Measurements from ENCODE around the gene PDZD7. TPM values are rescaled to one million over a fixed set of nuclear protein-coding genes. Genes with fewer than 3 reads are reported as not detected.

The PDZD7 gene
- polyA plus RNA-seq, 1 donor from 2014 or later = 1.5 TPM

DNA sequence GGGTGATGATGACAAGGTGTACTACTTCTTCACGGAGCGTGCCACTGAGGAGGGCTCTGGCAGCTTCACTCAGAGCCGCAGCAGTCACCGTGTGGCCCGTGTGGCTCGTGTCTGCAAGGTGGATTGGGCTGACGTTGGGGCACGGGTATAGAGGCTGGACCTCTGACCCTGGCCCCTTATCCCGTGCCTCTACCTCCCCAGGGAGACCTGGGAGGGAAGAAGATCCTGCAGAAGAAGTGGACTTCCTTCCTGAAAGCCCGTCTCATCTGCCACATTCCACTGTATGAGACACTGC lies 52.1 kb downstream of the PDZD7 start:
- Histone ChIP-seq H3F3A (ENCODE audit: insufficient read depth, low read length, poor library complexity, severe bottlenecking) (no peaks in the 10 kb centered on the region), H3K36me3 (ENCODE audit: insufficient read depth, low read length) (no peaks in the 10 kb centered on the region), H3K27ac (ENCODE audit: low read length) (no peak overlapping the region), H3K79me2 (replicated peaks; ENCODE audit: insufficient read depth, low read length) (no peaks in the 10 kb centered on the region), H3K4me2 (ENCODE audit: low read length) (no peak overlapping the region), H3K27me3 (ENCODE audit: insufficient read depth, low read depth, low read length) (no peaks in the 10 kb centered on the region), H3K9me3 (ENCODE audit: low read length) (no peaks in the 10 kb centered on the region), H2AFZ (ENCODE audit: low read depth, low read length) (no peak overlapping the region), H3K9ac (ENCODE audit: low read length) (no peak overlapping the region), H3K9me2 (ENCODE audit: insufficient read depth, low read length) (no peaks in the 10 kb centered on the region), H4K20me1 (ENCODE audit: insufficient read depth) (no peaks in the 10 kb centered on the region), H3K4me3 (ENCODE audit: low read length) (no peak overlapping the region)
- TF ChIP-seq MXI1 (conservative IDR thresholded peaks at IDR 0.05; ENCODE audit: poor library complexity, severe bottlenecking) (no peak), EP300 (conservative IDR thresholded peaks at IDR 0.05; ENCODE audit: poor library complexity, severe bottlenecking) (no peak), TAF1 (IDR thresholded peaks at IDR 0.05; ENCODE audit: low read depth) (no peak)

DNA sequence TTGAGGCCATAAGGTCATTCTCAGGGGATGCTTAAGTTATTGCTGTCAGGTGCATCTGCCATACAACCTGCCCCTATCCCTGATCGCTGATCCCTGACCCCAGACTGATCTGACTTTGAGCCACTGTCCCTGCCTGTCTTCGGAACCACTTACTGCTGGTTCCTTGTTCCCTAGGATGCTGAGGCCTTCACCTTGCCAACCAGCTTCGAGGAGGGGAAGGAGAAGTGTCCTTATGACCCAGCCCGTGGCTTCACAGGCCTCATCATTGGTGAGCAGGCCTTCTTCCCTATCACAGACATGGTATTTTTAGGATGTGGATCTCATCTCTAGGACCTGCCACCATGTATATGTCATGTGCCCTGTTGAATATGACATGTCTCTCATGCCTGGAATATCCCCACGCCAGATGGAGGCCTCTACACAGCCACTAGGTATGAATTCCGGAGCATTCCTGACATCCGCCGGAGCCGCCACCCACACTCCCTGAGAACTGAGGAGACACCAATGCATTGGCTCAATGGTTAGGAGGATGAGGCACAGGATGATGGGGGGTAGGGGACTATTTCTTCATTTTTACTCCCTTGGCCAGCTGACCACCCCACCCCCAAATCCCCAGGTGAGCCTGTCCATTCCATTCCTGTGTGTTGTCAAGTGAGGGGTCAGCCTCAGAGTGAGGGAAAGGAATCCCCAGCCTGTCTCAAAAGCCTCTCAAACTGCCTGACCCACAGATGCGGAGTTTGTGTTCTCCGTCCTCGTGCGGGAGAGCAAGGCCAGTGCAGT lies 52.6 kb downstream of the PDZD7 start:
- H3K4me2 ChIP-seq (ENCODE audit: low read length) = no peak overlapping the region
- H3K9ac ChIP-seq (ENCODE audit: low read length) = no peak overlapping the region
- H3K9me2 ChIP-seq (ENCODE audit: insufficient read depth, low read length) = no peaks in the 10 kb centered on the region
- no peak overlapping the region for H3K4me3 ChIP-seq (ENCODE audit: low read length)
- no peak overlapping the region for H2AFZ ChIP-seq (ENCODE audit: low read depth, low read length)
- H3K9me3 ChIP-seq (ENCODE audit: low read length) = no peaks in the 10 kb centered on the region
- no peaks in the 10 kb centered on the region for H3K36me3 ChIP-seq (ENCODE audit: insufficient read depth, low read length)
- TF ChIP-seq SMC3 (conservative IDR thresholded peaks at IDR 0.05; ENCODE audit: poor library complexity) = no peak
- TF ChIP-seq MXI1 (conservative IDR thresholded peaks at IDR 0.05; ENCODE audit: poor library complexity, severe bottlenecking) = no peak
- TF ChIP-seq RAD21 (conservative IDR thresholded peaks at IDR 0.05) = no peak
- H3F3A ChIP-seq (ENCODE audit: insufficient read depth, low read length, poor library complexity, severe bottlenecking) = no peaks in the 10 kb centered on the region
- no peak overlapping the region for H3K27ac ChIP-seq (ENCODE audit: low read length)
- no peaks in the 10 kb centered on the region for H3K27me3 ChIP-seq (ENCODE audit: insufficient read depth, low read depth, low read length)
- no peaks in the 10 kb centered on the region for H4K20me1 ChIP-seq (ENCODE audit: insufficient read depth)
- no peaks in the 10 kb centered on the region for H3K79me2 ChIP-seq (replicated peaks; ENCODE audit: insufficient read depth, low read length)

DNA sequence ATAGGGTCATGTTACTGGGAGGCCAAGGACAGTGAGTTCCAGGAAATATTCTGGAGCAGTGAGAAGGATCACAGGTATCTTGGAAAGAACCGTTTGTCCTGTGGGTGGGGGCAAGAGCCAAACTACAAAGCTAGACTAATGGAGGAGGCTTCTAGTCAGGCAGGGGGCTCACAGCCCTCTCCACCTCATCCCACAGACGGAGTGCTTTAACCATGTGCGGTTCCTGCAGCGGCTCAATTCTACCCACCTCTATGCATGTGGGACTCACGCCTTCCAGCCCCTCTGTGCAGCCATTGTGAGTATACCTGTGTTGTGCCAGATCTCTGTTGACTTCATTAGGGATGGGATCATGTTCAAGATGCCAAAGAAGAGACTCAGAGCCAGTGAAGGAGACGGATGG lies 53.5 kb downstream of the PDZD7 start:
- no peak overlapping the region for H3K27ac ChIP-seq (ENCODE audit: low read length)
- H3K9me2 ChIP-seq (ENCODE audit: insufficient read depth, low read length) = no peaks in the 10 kb centered on the region
- no peaks in the 10 kb centered on the region for H3K79me2 ChIP-seq (replicated peaks; ENCODE audit: insufficient read depth, low read length)
- H3K4me3 ChIP-seq (ENCODE audit: low read length) = no peak overlapping the region
- no peaks in the 10 kb centered on the region for H3K27me3 ChIP-seq (ENCODE audit: insufficient read depth, low read depth, low read length)
- H3K4me2 ChIP-seq (ENCODE audit: low read length) = no peak overlapping the region
- no peaks in the 10 kb centered on the region for H3F3A ChIP-seq (ENCODE audit: insufficient read depth, low read length, poor library complexity, severe bottlenecking)
- H4K20me1 ChIP-seq (ENCODE audit: insufficient read depth) = no peaks in the 10 kb centered on the region
- H3K36me3 ChIP-seq (ENCODE audit: insufficient read depth, low read length) = no peaks in the 10 kb centered on the region
- no peak overlapping the region for H2AFZ ChIP-seq (ENCODE audit: low read depth, low read length)
- TF ChIP-seq MXI1 (conservative IDR thresholded peaks at IDR 0.05; ENCODE audit: poor library complexity, severe bottlenecking) (no peak), POLR2AphosphoS5 (IDR thresholded peaks at IDR 0.05) (no peak), EP300 (conservative IDR thresholded peaks at IDR 0.05; ENCODE audit: poor library complexity, severe bottlenecking) (no peak), EZH2 (IDR thresholded peaks at IDR 0.05; ENCODE audit: borderline replicate concordance, insufficient read depth, low read length, poor library complexity, severe bottlenecking) (no peak), RAD21 (conservative IDR thresholded peaks at IDR 0.05) (no peak), SMC3 (conservative IDR thresholded peaks at IDR 0.05; ENCODE audit: poor library complexity) (no peak)
- TF ChIP-seq, protein P1, sequence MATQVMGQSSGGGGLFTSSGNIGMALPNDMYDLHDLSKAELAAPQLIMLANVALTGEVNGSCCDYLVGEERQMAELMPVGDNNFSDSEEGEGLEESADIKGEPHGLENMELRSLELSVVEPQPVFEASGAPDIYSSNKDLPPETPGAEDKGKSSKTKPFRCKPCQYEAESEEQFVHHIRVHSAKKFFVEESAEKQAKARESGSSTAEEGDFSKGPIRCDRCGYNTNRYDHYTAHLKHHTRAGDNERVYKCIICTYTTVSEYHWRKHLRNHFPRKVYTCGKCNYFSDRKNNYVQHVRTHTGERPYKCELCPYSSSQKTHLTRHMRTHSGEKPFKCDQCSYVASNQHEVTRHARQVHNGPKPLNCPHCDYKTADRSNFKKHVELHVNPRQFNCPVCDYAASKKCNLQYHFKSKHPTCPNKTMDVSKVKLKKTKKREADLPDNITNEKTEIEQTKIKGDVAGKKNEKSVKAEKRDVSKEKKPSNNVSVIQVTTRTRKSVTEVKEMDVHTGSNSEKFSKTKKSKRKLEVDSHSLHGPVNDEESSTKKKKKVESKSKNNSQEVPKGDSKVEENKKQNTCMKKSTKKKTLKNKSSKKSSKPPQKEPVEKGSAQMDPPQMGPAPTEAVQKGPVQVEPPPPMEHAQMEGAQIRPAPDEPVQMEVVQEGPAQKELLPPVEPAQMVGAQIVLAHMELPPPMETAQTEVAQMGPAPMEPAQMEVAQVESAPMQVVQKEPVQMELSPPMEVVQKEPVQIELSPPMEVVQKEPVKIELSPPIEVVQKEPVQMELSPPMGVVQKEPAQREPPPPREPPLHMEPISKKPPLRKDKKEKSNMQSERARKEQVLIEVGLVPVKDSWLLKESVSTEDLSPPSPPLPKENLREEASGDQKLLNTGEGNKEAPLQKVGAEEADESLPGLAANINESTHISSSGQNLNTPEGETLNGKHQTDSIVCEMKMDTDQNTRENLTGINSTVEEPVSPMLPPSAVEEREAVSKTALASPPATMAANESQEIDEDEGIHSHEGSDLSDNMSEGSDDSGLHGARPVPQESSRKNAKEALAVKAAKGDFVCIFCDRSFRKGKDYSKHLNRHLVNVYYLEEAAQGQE (IDR thresholded peaks at IDR 0.05; ENCODE audit: borderline replicate concordance) = no peak
- TF ChIP-seq, protein P2, sequence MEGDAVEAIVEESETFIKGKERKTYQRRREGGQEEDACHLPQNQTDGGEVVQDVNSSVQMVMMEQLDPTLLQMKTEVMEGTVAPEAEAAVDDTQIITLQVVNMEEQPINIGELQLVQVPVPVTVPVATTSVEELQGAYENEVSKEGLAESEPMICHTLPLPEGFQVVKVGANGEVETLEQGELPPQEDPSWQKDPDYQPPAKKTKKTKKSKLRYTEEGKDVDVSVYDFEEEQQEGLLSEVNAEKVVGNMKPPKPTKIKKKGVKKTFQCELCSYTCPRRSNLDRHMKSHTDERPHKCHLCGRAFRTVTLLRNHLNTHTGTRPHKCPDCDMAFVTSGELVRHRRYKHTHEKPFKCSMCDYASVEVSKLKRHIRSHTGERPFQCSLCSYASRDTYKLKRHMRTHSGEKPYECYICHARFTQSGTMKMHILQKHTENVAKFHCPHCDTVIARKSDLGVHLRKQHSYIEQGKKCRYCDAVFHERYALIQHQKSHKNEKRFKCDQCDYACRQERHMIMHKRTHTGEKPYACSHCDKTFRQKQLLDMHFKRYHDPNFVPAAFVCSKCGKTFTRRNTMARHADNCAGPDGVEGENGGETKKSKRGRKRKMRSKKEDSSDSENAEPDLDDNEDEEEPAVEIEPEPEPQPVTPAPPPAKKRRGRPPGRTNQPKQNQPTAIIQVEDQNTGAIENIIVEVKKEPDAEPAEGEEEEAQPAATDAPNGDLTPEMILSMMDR (IDR thresholded peaks at IDR 0.05; ENCODE audit: poor library complexity, severe bottlenecking) = no peak
- no peaks in the 10 kb centered on the region for H3K9me3 ChIP-seq (ENCODE audit: low read length)
- H3K9ac ChIP-seq (ENCODE audit: low read length) = no peak overlapping the region

Data from neural cell (in vitro differentiated cells).